T-helper 17 cell (primary cell): ENCODE data around the gene CBX3. TPM values are rescaled to one million over a fixed set of nuclear protein-coding genes. Genes with fewer than 3 reads are reported as not detected.
"Not testable (repeated sequence)": the region's sequence is repeated elsewhere in the genome, so short reads cannot be mapped to it uniquely, and the experiment has no call there.

Experiments used
- ATAC-seq: fragments of 150-1000 bp; cut with Tn5 transposase; 2 replicates; pipeline ENCODE4 v1.10.0; 2021; ENCODE audit warnings: mild to moderate bottlenecking, moderate library complexity
- DNase-seq, 3 donors: peaks; one replicate each; pipeline versions ENCODE4 v3.0.0 to v3.0.0-alpha.2; 2020 to 2021
- H3K9me3 ChIP-seq: one replicate; pipeline ENCODE4 v1.7.0; 2013; ENCODE audit warnings: low read length, mild to moderate bottlenecking; ENCODE audit not compliant: control insufficient read depth, poor library complexity, severe bottlenecking
- H3K27ac Mint-ChIP-seq: one replicate; pipeline ENCODE4 v1.8.0; 2022; ENCODE audit warnings: mild to moderate bottlenecking, moderate library complexity, mixed read lengths
- H3K27me3 Mint-ChIP-seq: one replicate; pipeline ENCODE4 v1.8.0; 2022; ENCODE audit warnings: mixed read lengths
- H3K36me3 Mint-ChIP-seq: one replicate; pipeline ENCODE4 v1.8.0; 2022; ENCODE audit warnings: low read depth, mixed read lengths
- H3K4me1 Mint-ChIP-seq: one replicate; pipeline ENCODE4 v1.8.0; 2022; ENCODE audit warnings: mild to moderate bottlenecking, mixed read lengths
- H3K4me3 Mint-ChIP-seq: one replicate; pipeline ENCODE4 v1.8.0; 2022; ENCODE audit warnings: mild to moderate bottlenecking, moderate library complexity, mixed read lengths
- total RNA-seq, 4 donors: library from RNA in 2 of 4; stranded (reverse) in 2 of 4; gene quantifications; one replicate each; pipeline ENCODE4 v1.2.3 and lab custom pipeline; 2022 to 2026

The CBX3 gene
- total RNA-seq, 2 donors from 2014 or later = 98.3 to 102 TPM

- Mint-ChIP-seq H3K36me3 (peaks cover 4% of the 10 kb centered on the region), H3K4me3 (no peak overlapping the region), H3K4me1 (peaks cover 29% of the 10 kb centered on the region), H3K27ac (no peak overlapping the region), H3K27me3 (no peaks in the 10 kb centered on the region)
- no peaks in the 10 kb centered on the region for H3K9me3 ChIP-seq
- ATAC-seq (no peak), DNase-seq (no peak)
Observed at GRCh38 chr7:26178272-26178960, 23.1 kb upstream of the CBX3 start.

DNA sequence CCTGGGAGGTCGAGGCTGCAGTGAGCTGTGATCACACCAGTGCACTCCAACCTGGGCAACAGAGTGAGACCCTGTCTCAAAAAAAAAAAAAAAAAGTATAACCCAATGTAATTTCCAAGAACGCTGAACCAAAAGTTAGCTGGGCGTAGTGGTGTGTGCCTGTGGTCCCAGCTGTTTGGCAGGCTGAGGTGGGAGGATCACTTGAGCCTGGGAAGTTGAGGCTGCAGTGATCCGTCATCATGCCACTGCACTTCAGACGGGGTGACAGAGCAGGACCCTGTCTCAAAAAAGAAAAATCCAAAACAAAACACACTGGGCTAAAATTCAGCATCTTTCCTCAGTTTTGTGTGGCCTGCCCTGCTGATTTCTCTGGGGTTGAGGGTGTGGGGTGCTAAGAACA lies 22.1 kb upstream of the CBX3 start:
- H3K4me3 Mint-ChIP-seq = no peak overlapping the region
- DNase-seq = no peak
- no peak overlapping the region for H3K27ac Mint-ChIP-seq
- H3K9me3 ChIP-seq = no peaks in the 10 kb centered on the region
- no peaks in the 10 kb centered on the region for H3K36me3 Mint-ChIP-seq
- peaks cover 21% of the 10 kb centered on the region for H3K4me1 Mint-ChIP-seq
- no peaks in the 10 kb centered on the region for H3K27me3 Mint-ChIP-seq
- ATAC-seq = no peak

GRCh38 chr7:26179826-26180497 lies 21.6 kb upstream of the CBX3 start:
- Mint-ChIP-seq H3K36me3 (no peaks in the 10 kb centered on the region), H3K27ac (peak overlapping the region; percentile 82), H3K27me3 (no peaks in the 10 kb centered on the region), H3K4me3 (no peak overlapping the region), H3K4me1 (peaks cover 21% of the 10 kb centered on the region)
- no peak for DNase-seq
- no peaks in the 10 kb centered on the region for H3K9me3 ChIP-seq
- no peak for ATAC-seq

GRCh38 chr7:26180792-26181198 lies 20.8 kb upstream of the CBX3 start:
- Mint-ChIP-seq H3K27me3 (no peaks in the 10 kb centered on the region), H3K27ac (peak overlapping the region; percentile 82), H3K36me3 (no peaks in the 10 kb centered on the region), H3K4me1 (peaks cover 24% of the 10 kb centered on the region), H3K4me3 (no peak overlapping the region)
- no peak for ATAC-seq
- no peaks in the 10 kb centered on the region for H3K9me3 ChIP-seq
- DNase-seq = no peak

- Mint-ChIP-seq H3K4me1 (peaks cover 30% of the 10 kb centered on the region), H3K27me3 (no peaks in the 10 kb centered on the region), H3K36me3 (no peaks in the 10 kb centered on the region), H3K27ac (peak overlapping the region; percentile 82), H3K4me3 (no peak overlapping the region)
- ATAC-seq (no peak), DNase-seq (no peak)
- no peaks in the 10 kb centered on the region for H3K9me3 ChIP-seq
Observed at GRCh38 chr7:26181474-26182227, 19.9 kb upstream of the CBX3 start.

DNA sequence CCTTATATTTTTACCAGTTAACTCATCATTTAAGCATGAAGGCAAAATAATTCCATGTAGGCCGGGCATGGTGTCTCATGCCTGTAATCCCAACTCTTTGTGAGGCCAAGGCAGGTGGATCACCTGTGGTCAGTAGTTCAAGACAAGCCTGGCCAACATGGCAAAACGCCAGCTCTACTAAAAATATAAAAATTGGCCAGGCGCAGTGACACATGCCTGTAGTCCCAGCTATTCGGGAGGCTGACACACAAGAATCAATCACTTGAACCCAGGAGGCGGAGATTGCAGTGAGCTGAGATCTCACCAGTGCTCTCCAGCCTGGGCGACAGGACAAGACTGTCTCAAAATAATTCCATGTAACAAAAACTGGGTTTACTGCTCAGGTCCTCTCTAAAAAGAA lies 19.3 kb upstream of the CBX3 start:
- peak overlapping the region; percentile 82 for H3K27ac Mint-ChIP-seq
- DNase-seq (no peak), ATAC-seq (no peak)
- H3K4me1 Mint-ChIP-seq = peaks cover 32% of the 10 kb centered on the region
- no peaks in the 10 kb centered on the region for H3K36me3 Mint-ChIP-seq
- H3K4me3 Mint-ChIP-seq = no peak overlapping the region
- no peaks in the 10 kb centered on the region for H3K27me3 Mint-ChIP-seq
- no peaks in the 10 kb centered on the region for H3K9me3 ChIP-seq

- Mint-ChIP-seq H3K4me1 (peaks cover 32% of the 10 kb centered on the region), H3K27ac (peak overlapping the region; percentile 82), H3K36me3 (no peaks in the 10 kb centered on the region), H3K4me3 (no peak overlapping the region), H3K27me3 (no peaks in the 10 kb centered on the region)
- no peak for ATAC-seq
- DNase-seq = no peak
- no peaks in the 10 kb centered on the region for H3K9me3 ChIP-seq
Observed at GRCh38 chr7:26182706-26183105, 18.8 kb upstream of the CBX3 start.

DNA sequence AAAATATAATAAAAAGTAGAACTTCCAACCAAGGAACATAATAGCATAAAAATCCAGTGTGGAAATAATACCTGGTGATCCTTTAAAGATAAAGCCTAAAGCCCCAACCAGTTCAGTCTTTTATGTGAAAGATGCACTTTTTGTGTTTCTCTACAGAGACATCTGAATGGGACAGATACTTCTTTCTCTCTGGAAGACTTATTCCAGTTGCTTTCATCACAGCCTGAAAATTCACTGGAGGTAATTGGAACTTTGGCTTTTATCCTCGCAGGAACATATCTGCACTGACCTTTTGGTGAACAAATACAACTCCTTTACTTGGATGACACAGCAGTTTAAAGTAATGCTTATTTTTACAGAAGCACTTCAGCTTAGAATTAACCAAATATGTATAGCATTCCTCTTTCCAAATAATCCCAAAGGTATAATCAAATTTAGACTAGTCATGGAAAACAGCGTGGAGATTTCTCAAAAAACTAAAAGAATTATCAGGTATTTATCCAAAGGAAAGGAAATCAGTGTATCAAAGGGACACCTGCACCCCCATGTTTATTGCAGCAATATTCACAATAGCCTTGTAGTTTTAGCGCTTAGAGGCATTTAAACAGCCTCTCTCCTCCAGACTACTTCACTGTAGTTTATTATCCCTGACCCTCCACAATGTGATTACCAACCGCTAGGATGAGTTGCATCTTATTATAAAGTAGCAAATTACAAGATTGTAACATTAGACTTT lies 17.8 kb upstream of the CBX3 start:
- H3K27ac Mint-ChIP-seq = peak overlapping the region; percentile 80
- no peak for ATAC-seq
- H3K4me3 Mint-ChIP-seq = no peak overlapping the region
- no peaks in the 10 kb centered on the region for H3K9me3 ChIP-seq
- no peaks in the 10 kb centered on the region for H3K36me3 Mint-ChIP-seq
- H3K4me1 Mint-ChIP-seq = peaks cover 38% of the 10 kb centered on the region
- H3K27me3 Mint-ChIP-seq = no peaks in the 10 kb centered on the region
- no peak for DNase-seq

GRCh38 chr7:26184281-26185101 lies 17.1 kb upstream of the CBX3 start:
- not testable (repeated sequence) for DNase-seq, H3K27me3 Mint-ChIP-seq, ATAC-seq, H3K36me3 Mint-ChIP-seq, H3K9me3 ChIP-seq, H3K4me3 Mint-ChIP-seq
- Mint-ChIP-seq H3K4me1 (peaks cover 44% of the 10 kb centered on the region), H3K27ac (peak overlapping the region; percentile 99)

DNA sequence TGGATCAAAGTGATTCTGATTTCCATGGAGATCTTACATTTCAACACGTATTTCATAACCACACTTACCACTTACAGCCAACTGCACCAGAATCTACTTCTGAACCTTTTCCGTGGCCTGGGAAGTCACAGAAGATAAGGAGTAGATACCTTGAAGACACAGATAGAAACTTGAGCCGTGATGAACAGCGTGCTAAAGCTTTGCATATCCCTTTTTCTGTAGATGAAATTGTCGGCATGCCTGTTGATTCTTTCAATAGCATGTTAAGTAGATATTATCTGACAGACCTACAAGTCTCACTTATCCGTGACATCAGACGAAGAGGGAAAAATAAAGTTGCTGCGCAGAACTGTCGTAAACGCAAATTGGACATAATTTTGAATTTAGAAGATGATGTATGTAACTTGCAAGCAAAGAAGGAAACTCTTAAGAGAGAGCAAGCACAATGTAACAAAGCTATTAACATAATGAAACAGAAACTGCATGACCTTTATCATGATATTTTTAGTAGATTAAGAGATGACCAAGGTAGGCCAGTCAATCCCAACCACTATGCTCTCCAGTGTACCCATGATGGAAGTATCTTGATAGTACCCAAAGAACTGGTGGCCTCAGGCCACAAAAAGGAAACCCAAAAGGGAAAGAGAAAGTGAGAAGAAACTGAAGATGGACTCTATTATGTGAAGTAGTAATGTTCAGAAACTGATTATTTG lies 16.3 kb upstream of the CBX3 start:
- no peaks in the 10 kb centered on the region for H3K9me3 ChIP-seq
- DNase-seq = no peak
- Mint-ChIP-seq H3K36me3 (peaks cover 4% of the 10 kb centered on the region), H3K4me1 (peaks cover 42% of the 10 kb centered on the region), H3K4me3 (no peak overlapping the region), H3K27ac (peak overlapping the region; percentile 99), H3K27me3 (no peaks in the 10 kb centered on the region)
- peak; percentile 1 for ATAC-seq

DNA sequence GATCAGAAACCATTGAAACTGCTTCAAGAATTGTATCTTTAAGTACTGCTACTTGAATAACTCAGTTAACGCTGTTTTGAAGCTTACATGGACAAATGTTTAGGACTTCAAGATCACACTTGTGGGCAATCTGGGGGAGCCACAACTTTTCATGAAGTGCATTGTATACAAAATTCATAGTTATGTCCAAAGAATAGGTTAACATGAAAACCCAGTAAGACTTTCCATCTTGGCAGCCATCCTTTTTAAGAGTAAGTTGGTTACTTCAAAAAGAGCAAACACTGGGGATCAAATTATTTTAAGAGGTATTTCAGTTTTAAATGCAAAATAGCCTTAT lies 15.7 kb upstream of the CBX3 start:
- no peak for DNase-seq
- no peak for ATAC-seq
- Mint-ChIP-seq H3K4me3 (no peak overlapping the region), H3K27ac (peak overlapping the region; percentile 99), H3K36me3 (peaks cover 5% of the 10 kb centered on the region), H3K27me3 (no peaks in the 10 kb centered on the region), H3K4me1 (peaks cover 42% of the 10 kb centered on the region)
- no peaks in the 10 kb centered on the region for H3K9me3 ChIP-seq
